ENCODE results near the gene COX19. TPM values are rescaled to one million over a fixed set of nuclear protein-coding genes. Genes with fewer than 3 reads are reported as not detected.

COX19 gene
- total RNA-seq, 1 experiment from 2014 or later, result 14.4 TPM

- no peaks in the 10 kb centered on the region for H3K27me3 ChIP-seq (ENCODE audit: control insufficient read depth, insufficient read depth, low read length)
- ATAC-seq (peak; percentile 94), DNase-seq (ENCODE audit: low read depth, low spot score) (peak; percentile 83)
- CTCF ChIA-PET, result interaction anchor here (0.6 to 4.5 kb wide), 14 partner anchors 9 to 356 kb away, joined by 3 to 49 read pairs (median 4); partner anchors contain the start of gene GPR146
- no peaks in the 10 kb centered on the region for H3K36me3 ChIP-seq (ENCODE audit: control insufficient read depth, insufficient read depth, low read length)
- POLR2A ChIA-PET, result interaction anchor here (0.5 to 0.7 kb wide), 2 partner anchors 92 to 146 kb away, joined by 5 to 6 read pairs; no protein-coding TSS in a partner anchor
- no TSS peak for BruUV-seq (replicated peaks)
- H3K4me3 ChIP-seq (ENCODE audit: low read depth in 2 of 2, low read length in 2 of 2), result no peak overlapping the region
- peak in 1 of 2 experiments; percentile 75; a peak in 1 of 4 replicates for TF ChIP-seq REST (IDR thresholded peaks at IDR 0.05; ENCODE audit: insufficient read depth in 1 of 2, low read depth in 2 of 2, low read length in 1 of 2)
- TF ChIP-seq CTCF (IDR thresholded peaks at IDR 0.05), result peak; percentile 100
- TF ChIP-seq POLR2AphosphoS5 (IDR thresholded peaks at IDR 0.05; ENCODE audit: low read depth, low read length), result peak; percentile 70; the same call in 1 of the 2 replicates
- no peak for TF ChIP-seq TCF7L2 (IDR thresholded peaks at IDR 0.05; ENCODE audit: low read depth, low read length)
- no peak for TF ChIP-seq SIN3A (IDR thresholded peaks at IDR 0.05; ENCODE audit: borderline replicate concordance, insufficient read depth, low read depth, low read length)
- in situ Hi-C loops (cut with HindIII; ENCODE audit: low pct_unique_long_range_greater_than_20kb, low sequenced_read_pairs), result no loop called here
- intact Hi-C loops (cut with micrococcal nuclease; ENCODE audit: unreplicated experiment), result loop anchor here (2.0 to 5.0 kb wide), 2 partner anchors 72 to 149 kb away; no protein-coding TSS in a partner anchor
- H3K9me3 ChIP-seq (ENCODE audit: control insufficient read depth, insufficient read depth, low read depth, low read length), result no peaks in the 10 kb centered on the region
- H3K27ac ChIP-seq (ENCODE audit: low read length), result 0 out of 2 replicates have a peak overlapping the region, but pooled peaks have one; percentile 31
- peaks cover 33% of the 10 kb centered on the region for H3K4me1 ChIP-seq (ENCODE audit: control insufficient read depth, insufficient read depth, low read length)
Measured at GRCh38 chr7:992709-993607, 17.6 kb upstream of the COX19 start.

GRCh38 chr7:991729-992656 lies 16.6 kb upstream of the COX19 start:
- no peak for TF ChIP-seq POLR2AphosphoS5 (IDR thresholded peaks at IDR 0.05; ENCODE audit: low read depth, low read length)
- TF ChIP-seq SIN3A (IDR thresholded peaks at IDR 0.05; ENCODE audit: borderline replicate concordance, insufficient read depth, low read depth, low read length), result no peak
- no peak for TF ChIP-seq TCF7L2 (IDR thresholded peaks at IDR 0.05; ENCODE audit: low read depth, low read length)
- no peak for TF ChIP-seq CTCF (IDR thresholded peaks at IDR 0.05)
- no peak for TF ChIP-seq REST (IDR thresholded peaks at IDR 0.05; ENCODE audit: insufficient read depth in 1 of 2, low read depth in 2 of 2, low read length in 1 of 2)
- Histone ChIP-seq H3K36me3 (ENCODE audit: control insufficient read depth, insufficient read depth, low read length) (no peaks in the 10 kb centered on the region), H3K9me3 (ENCODE audit: control insufficient read depth, insufficient read depth, low read depth, low read length) (no peaks in the 10 kb centered on the region), H3K27ac (ENCODE audit: low read length) (no peak overlapping the region), H3K27me3 (ENCODE audit: control insufficient read depth, insufficient read depth, low read length) (no peaks in the 10 kb centered on the region), H3K4me3 (ENCODE audit: low read depth in 2 of 2, low read length in 2 of 2) (no peak overlapping the region), H3K4me1 (ENCODE audit: control insufficient read depth, insufficient read depth, low read length) (peaks cover 43% of the 10 kb centered on the region)
- in situ Hi-C loops (cut with HindIII; ENCODE audit: low pct_unique_long_range_greater_than_20kb, low sequenced_read_pairs), result no loop called here
- no TSS peak for BruUV-seq (replicated peaks)
- POLR2A ChIA-PET, result no interaction called here
- ATAC-seq, result no peak
- DNase-seq (ENCODE audit: low read depth, low spot score), result no peak
- CTCF ChIA-PET, result interaction anchor here (0.6 to 4.5 kb wide), 6 partner anchors 53 to 356 kb away, joined by 3 to 49 read pairs (median 6); partner anchors contain the start of gene GPR146
- intact Hi-C loops (cut with micrococcal nuclease; ENCODE audit: unreplicated experiment), result loop anchor here (2.0 to 5.0 kb wide), 2 partner anchors 73 to 150 kb away; no protein-coding TSS in a partner anchor

All from Panc1 (cell line).